GM08714 (cell line): ENCODE measurements around the gene SLC26A6.

Source experiments
- H3K4me3 ChIP-seq: fragments of 200-500 bp; sonication (Bioruptor generic); 2 replicates; pipeline ENCODE4 v1.5.1; 2014; ENCODE audit warnings: mild to moderate bottlenecking, low read length, inconsistent platforms
- ZNF274 ChIP-seq: IDR thresholded peaks from 2 replicates; pipeline ENCODE4 v1.6.1; 2012; ENCODE audit warnings: mild to moderate bottlenecking, low read depth, low read length

The SLC26A6 gene

DNA sequence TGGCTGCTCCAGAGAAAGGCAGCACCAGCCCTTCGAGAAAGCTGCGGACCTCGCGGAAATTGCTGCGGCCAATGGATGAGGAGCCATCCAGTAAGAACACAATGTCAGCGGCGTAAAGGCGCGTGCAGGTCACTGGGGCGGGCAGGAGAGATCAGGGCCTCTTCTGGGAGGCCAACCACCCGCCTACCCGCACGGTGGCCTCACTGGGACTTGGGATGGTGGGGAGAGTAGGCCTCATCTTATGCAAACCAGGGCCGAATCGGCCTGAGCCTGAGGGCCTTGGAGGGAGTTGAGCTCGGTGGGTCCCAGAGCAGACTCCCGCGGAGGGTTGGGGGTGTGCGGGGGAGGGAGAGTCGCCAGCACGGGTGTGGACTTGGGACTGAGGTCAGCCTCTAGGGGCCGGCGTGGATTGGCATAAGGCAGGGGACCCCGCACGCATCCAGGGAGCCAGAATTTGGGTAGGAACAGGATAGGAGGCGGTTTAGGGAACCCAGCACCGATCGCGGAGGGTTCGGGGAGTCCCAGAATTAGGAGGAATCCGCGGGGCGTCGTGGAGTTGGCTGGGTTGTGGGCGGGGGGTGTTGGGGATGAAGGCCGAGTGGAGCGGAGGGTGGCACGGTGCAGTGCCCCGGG, 40.7 kb downstream of the SLC26A6 start:
- no peak for TF ChIP-seq ZNF274
- H3K4me3 ChIP-seq, result no peak overlapping the region

DNA sequence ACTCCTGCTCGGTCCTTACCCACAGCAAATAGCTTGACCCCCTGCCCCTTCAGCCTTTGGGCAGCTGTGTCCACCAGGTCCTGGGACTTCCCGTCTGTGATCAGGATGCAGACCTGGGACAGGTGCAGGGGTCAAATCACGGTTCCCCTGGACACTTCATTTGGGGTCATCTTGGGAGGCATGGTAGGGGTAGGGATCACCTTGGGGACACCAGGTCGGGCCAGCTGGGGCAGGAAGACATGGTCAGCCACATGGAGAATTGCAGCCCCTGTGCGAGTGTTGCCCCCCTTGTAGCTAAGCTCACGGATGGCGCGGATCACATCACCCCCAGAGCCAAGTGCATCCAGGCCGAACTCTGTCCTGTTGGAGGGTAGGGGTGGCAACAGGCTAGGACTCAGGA, 41.9 kb downstream of the SLC26A6 start:
- TF ChIP-seq ZNF274, result no peak
- no peak overlapping the region for H3K4me3 ChIP-seq

GRCh38 chr3:48592519-48593087, 42.7 kb downstream of the SLC26A6 start:
- TF ChIP-seq ZNF274, result no peak
- no peak overlapping the region for H3K4me3 ChIP-seq

DNA sequence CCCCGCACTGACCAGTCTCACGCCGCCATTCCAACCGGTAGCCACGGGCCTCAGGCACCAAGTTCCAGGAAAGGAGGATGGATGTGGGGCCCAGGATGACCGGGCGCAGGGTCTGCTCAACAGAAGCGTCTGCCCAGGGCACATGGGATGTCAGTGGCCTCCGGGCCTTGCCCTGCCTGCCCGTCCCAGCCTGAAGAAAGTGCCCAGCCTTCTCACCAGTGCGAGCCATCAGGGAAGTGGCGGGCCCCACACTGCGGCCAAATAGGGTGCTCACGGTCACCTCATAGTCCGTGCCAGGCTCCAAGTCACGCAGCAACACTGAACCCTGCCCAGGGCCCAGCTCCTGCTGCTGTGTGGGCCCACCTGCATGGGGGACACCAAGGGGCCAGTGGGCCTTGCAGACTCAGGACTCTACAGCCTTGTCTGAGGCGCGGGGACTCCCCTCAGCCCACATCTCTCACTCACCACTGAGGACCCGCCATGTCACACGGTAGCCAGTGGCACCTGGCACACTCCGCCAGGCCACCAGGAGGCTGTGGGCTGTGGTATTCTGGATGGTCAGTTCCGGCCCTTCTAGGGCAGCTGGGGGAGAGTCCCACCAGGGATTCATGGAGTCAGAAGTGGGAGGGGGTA, 43.3 kb downstream of the SLC26A6 start:
- no peak overlapping the region for H3K4me3 ChIP-seq
- no peak for TF ChIP-seq ZNF274

- TF ChIP-seq ZNF274, result no peak
- no peak overlapping the region for H3K4me3 ChIP-seq
Observed at GRCh38 chr3:48591436-48591835, 43.8 kb downstream of the SLC26A6 start.

DNA sequence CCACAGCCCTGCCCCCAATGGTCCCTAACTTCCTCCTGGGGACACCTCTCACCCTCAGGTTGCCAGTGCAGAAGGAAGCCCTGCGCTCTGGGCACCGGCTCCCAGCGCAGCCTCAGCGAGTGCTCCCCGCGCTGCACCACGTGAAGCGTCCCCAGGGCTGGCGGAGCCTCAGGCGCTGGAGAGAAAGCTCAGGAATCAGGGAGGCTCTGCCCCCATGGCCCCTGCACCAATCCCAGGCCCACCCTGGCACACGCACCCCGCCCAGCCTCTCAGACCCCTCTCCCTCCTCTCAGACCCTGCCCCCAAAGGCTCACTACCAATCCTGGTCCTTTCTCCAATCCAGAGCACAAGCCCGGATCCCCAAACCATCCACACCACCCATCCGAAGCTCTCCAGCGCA, 47.0 kb downstream of the SLC26A6 start:
- TF ChIP-seq ZNF274, result no peak

DNA sequence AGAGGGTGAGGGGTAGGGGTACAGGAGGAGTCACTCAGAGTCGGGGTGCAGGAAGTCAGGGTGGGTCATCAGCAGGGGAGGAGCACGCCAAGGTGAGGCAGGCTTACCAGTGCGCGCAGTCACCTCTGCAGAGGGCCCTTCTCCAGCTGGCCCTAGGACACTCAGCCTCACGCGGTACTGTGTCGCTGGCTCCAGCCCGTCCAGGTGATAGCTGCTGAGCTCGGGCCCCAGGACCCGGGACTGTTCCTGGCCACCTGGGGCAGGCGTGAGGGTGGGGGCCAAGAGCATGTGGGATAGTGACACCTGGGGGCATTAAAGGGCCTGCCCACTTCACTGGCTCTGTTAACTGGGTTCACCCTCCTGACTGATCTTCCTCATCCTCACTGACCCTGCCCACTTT, 47.6 kb downstream of the SLC26A6 start:
- no peak for TF ChIP-seq ZNF274
- H3K4me3 ChIP-seq, result no peak overlapping the region

More for the DNA sequence above, 47.0 kb downstream of the SLC26A6 start:
- no peak overlapping the region for H3K4me3 ChIP-seq

DNA sequence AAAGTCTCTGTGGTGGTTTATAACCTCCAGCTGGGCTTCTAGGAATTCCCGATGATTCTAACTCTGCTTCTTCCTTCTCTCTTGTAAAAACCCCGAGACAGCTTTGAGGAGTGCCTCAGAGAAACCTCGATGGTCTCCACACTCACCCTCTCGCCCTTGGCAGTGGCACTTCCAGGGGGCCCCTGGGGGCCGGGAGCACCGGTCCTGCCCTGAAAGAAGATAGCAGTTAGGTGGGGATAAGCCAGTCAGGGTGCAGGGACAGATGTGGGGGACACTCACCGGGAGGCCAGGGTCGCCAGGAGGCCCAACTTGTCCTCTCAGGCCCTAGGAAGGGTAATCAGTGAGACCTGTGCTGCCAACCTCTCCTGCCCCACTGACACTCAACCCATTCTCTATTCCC, 49.9 kb downstream of the SLC26A6 start:
- no peak overlapping the region for H3K4me3 ChIP-seq

GRCh38 chr3:48584836-48585235, 50.4 kb downstream of the SLC26A6 start:
- H3K4me3 ChIP-seq, result no peak overlapping the region
- no peak for TF ChIP-seq ZNF274

More for the DNA sequence above, 49.9 kb downstream of the SLC26A6 start:
- TF ChIP-seq ZNF274, result no peak

DNA sequence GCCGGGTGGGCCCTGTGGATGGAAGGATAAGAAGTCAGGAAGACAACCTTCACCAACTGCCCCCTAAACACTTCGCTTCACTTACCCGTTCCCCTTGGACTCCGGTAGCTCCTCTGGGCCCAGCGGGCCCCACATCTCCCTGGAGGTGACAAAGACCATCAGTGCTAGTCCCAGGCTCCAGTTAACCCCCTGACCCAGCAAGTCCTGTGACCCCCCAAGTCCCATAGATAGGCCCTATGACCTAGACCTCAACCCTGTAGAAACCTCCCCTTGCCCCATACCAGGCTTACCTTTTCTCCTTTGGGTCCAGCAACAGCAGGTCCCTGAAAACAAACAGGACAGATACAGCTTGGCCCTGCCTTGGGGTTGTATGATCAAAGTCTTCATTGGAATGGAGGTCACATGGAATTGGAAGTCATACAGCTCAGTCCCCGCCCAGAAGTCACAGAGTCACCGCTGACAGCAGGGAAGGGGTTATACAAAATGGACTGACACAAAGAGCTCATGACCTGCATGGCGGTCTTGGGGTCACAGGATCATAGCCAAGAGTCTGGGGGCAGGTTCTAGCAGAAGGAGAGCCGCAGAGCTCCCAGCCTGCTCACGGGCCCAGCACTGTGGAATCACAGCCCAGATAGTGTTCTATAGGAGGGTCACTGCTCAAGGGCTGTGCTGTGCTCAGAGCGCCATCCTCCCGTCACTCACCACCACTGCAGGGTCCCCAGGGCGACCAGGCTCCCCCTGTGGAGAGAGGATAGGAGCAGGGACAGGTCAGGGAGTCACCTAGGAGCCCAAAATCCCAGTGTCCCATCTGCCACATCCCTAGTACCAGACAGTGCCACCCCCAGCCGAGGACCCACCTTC, 53.4 kb downstream of the SLC26A6 start:
- H3K4me3 ChIP-seq, result no peak overlapping the region
- no peak for TF ChIP-seq ZNF274

DNA sequence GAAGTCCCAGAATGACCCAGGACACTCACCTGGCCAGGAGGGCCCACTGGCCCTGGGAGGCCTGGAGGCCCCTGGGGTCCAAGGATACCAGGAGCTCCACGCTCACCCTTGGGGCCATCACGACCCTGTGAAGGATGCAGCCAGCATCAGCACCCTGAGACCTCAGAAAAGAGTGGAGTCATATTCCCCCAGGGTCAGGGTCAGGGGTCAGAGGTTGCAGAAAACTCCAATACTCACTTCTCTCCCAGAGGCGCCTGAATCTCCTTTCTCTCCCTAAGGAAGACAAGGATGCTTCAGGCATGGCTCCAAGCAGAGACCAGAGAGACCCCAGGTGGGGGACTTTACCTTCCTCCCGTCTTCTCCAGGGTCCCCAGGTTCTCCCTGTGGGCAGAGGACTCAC, 58.6 kb downstream of the SLC26A6 start:
- H3K4me3 ChIP-seq, result no peak overlapping the region
- TF ChIP-seq ZNF274, result no peak
